HEK293 (cell line): Measurements from ENCODE around the gene VPS13D.

Experiments
- CTCF ChIA-PET: fragments of 350-600 bp; formaldehyde crosslinking; extraction: SDS; loops from one replicate; lab custom pipeline; 2021; ENCODE audit warnings: antibody characterized with exemption; lab: Yijun Ruan, JAX
- POLR2A ChIA-PET: fragments of 300-600 bp; formaldehyde crosslinking; extraction: SDS; loops from one replicate; lab custom pipeline; 2020; ENCODE audit warnings: antibody characterized with exemption, inconsistent platforms; lab: Yijun Ruan, JAX
- H3K27ac ChIP-seq: fragments of 200-500 bp; sonication (Bioruptor generic); 2 replicates; pipeline ENCODE4 v1.5.1; 2014; ENCODE audit warnings: low read depth, low read length, control low read depth, inconsistent platforms; ENCODE audit errors: extremely low read depth
- H3K36me3 ChIP-seq, 2 experiments: fragments of 200-500 bp in 1 of 2; sonication (Bioruptor generic) in 1 of 2; 1 replicate in 1 of 2; 2 replicates in 1 of 2; pipeline ENCODE4 v1.5.1; 2014 to 2017; ENCODE audit warnings: inconsistent platforms in 2 of 2, low read length in 2 of 2; ENCODE audit not compliant: control insufficient read depth in 2 of 2, insufficient read depth in 1 of 2
- H3K4me1 ChIP-seq: fragments of 200-500 bp; sonication (Bioruptor generic); 2 replicates; pipeline ENCODE4 v1.5.1; 2014; ENCODE audit warnings: mild to moderate bottlenecking, low read length, inconsistent platforms; ENCODE audit not compliant: control insufficient read depth, insufficient read depth
- H3K4me3 ChIP-seq: 2 replicates; pipeline ENCODE4 v1.5.1; 2011; ENCODE audit warnings: low read depth, mild to moderate bottlenecking, control low read depth, low read length, moderate library complexity
- H3K9me3 ChIP-seq: fragments of 200-500 bp; sonication (Bioruptor generic); 2 replicates; pipeline ENCODE4 v1.5.1; 2014; ENCODE audit warnings: low read depth, low read length, inconsistent platforms; ENCODE audit not compliant: control insufficient read depth, insufficient read depth
- FEZF1 ChIP-seq: fragments of 450-650 bp; formaldehyde crosslinking; IDR thresholded peaks from 2 replicates; pipeline ENCODE4 v1.5.1; 2016; ENCODE audit warnings: missing biosample characterization, missing genetic modification characterization
- GLIS1 ChIP-seq: fragments of 450-650 bp; formaldehyde crosslinking; IDR thresholded peaks from 2 replicates; pipeline ENCODE4 v1.5.1; 2016; ENCODE audit warnings: missing biosample characterization, missing genetic modification characterization
- KLF8 ChIP-seq: fragments of 450-650 bp; formaldehyde crosslinking; IDR thresholded peaks from 2 replicates; pipeline ENCODE4 v1.5.1; 2016; ENCODE audit warnings: missing biosample characterization, missing genetic modification characterization
- OVOL3 ChIP-seq: fragments of 450-650 bp; formaldehyde crosslinking; IDR thresholded peaks from 2 replicates; pipeline ENCODE4 v1.5.1; 2016; ENCODE audit warnings: missing biosample characterization, missing genetic modification characterization
- ZBTB8A ChIP-seq: fragments of 450-650 bp; formaldehyde crosslinking; IDR thresholded peaks from 2 replicates; pipeline ENCODE4 v1.5.1; 2016; ENCODE audit warnings: missing biosample characterization, missing genetic modification characterization
- ZNF121 ChIP-seq: fragments of 450-650 bp; formaldehyde crosslinking; IDR thresholded peaks from 2 replicates; pipeline ENCODE4 v1.5.1; 2016; ENCODE audit warnings: missing biosample characterization, missing genetic modification characterization
- ZNF157 ChIP-seq: fragments of 450-650 bp; formaldehyde crosslinking; IDR thresholded peaks from 2 replicates; pipeline ENCODE4 v1.5.1; 2016; ENCODE audit warnings: missing biosample characterization, missing genetic modification characterization
- ZNF211 ChIP-seq: fragments of 450-650 bp; formaldehyde crosslinking; IDR thresholded peaks from 2 replicates; pipeline ENCODE4 v1.5.1; 2016; ENCODE audit warnings: low read depth, missing biosample characterization, missing genetic modification characterization
- ZNF221 ChIP-seq: fragments of 450-650 bp; formaldehyde crosslinking; IDR thresholded peaks from 2 replicates; pipeline ENCODE4 v1.5.1; 2017; ENCODE audit warnings: missing biosample characterization, missing genetic modification characterization, borderline replicate concordance
- ZNF248 ChIP-seq: fragments of 450-650 bp; formaldehyde crosslinking; IDR thresholded peaks from 2 replicates; pipeline ENCODE4 v1.5.1; 2017; ENCODE audit warnings: missing biosample characterization, missing genetic modification characterization
- ZNF37A ChIP-seq: fragments of 450-650 bp; IDR thresholded peaks from 2 replicates; pipeline ENCODE4 v1.5.1; 2018; ENCODE audit warnings: missing biosample characterization, missing genetic modification characterization
- ZNF394 ChIP-seq: fragments of 450-650 bp; formaldehyde crosslinking; IDR thresholded peaks from 2 replicates; pipeline ENCODE4 v1.5.1; 2016; ENCODE audit warnings: missing biosample characterization, missing genetic modification characterization, mild to moderate bottlenecking, moderate library complexity, borderline replicate concordance
- ZNF433 ChIP-seq: fragments of 450-650 bp; formaldehyde crosslinking; IDR thresholded peaks from 2 replicates; pipeline ENCODE4 v1.5.1; 2016; ENCODE audit warnings: missing biosample characterization, missing genetic modification characterization, low read depth
- ZNF48 ChIP-seq: fragments of 450-650 bp; formaldehyde crosslinking; IDR thresholded peaks from 2 replicates; pipeline ENCODE4 v1.5.1; 2016; ENCODE audit warnings: missing biosample characterization, missing genetic modification characterization
- ZNF548 ChIP-seq: fragments of 450-650 bp; formaldehyde crosslinking; IDR thresholded peaks from 2 replicates; pipeline ENCODE4 v1.5.1; 2016; ENCODE audit warnings: missing biosample characterization, missing genetic modification characterization
- ZNF660 ChIP-seq: fragments of 450-650 bp; IDR thresholded peaks from 2 replicates; pipeline ENCODE4 v1.5.1; 2018; ENCODE audit warnings: missing biosample characterization, mild to moderate bottlenecking, missing genetic modification characterization
- ZNF843 ChIP-seq: fragments of 450-650 bp; formaldehyde crosslinking; IDR thresholded peaks from 2 replicates; pipeline ENCODE4 v1.5.1; 2016; ENCODE audit warnings: missing biosample characterization, missing genetic modification characterization
- TF ChIP-seq, protein P1 (sequence below): fragments of 450-650 bp; IDR thresholded peaks from 2 replicates; pipeline ENCODE4 v1.5.1; 2018; ENCODE audit warnings: missing biosample characterization, mild to moderate bottlenecking, missing genetic modification characterization
- TF ChIP-seq, protein P2 (sequence below): fragments of 450-650 bp; formaldehyde crosslinking; IDR thresholded peaks from 2 replicates; pipeline ENCODE4 v1.5.1; 2017; ENCODE audit warnings: missing biosample characterization, mild to moderate bottlenecking, missing genetic modification characterization, moderate library complexity
- TF ChIP-seq, protein P3 (sequence below): fragments of 450-650 bp; formaldehyde crosslinking; IDR thresholded peaks from 2 replicates; pipeline ENCODE4 v1.5.1; 2016; ENCODE audit warnings: missing biosample characterization, missing genetic modification characterization
- TF ChIP-seq, protein P4 (sequence below): fragments of 450-650 bp; formaldehyde crosslinking; IDR thresholded peaks from 2 replicates; pipeline ENCODE4 v1.5.1; 2016; ENCODE audit warnings: missing biosample characterization, missing genetic modification characterization
- TF ChIP-seq, protein P5 (sequence below): fragments of 450-650 bp; formaldehyde crosslinking; IDR thresholded peaks from 2 replicates; pipeline ENCODE4 v1.5.1; 2017; ENCODE audit warnings: missing biosample characterization, missing genetic modification characterization

Gene VPS13D

DNA sequence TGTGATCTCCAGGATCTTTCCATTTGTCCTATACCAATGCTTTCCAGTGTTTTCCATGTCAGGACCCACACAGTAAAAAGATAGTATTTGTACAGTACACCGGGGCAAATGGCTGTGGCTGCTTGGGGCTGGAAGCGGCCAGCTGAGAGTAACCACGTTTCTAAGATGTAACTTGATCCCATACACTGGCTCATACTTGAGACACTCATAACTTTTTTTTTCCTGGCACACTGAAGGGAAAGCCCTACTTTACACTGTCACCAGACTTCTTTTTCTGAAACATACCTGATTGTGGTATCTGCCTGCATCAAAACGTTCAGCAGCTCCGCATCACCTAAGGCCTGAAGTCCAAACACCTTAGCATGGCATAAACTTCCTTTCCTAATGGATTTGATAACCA is 21.6 kb downstream of the VPS13D start:
- H3K9me3 ChIP-seq: no peaks in the 10 kb centered on the region
- ChIA-PET POLR2A (interaction anchor here (0.7 kb wide), 1 partner anchor 43 kb away, joined by 3 read pairs; no protein-coding TSS in a partner anchor), CTCF (interaction anchor here (1.2 kb wide), 1 partner anchor 129 kb away, joined by 3 read pairs; no protein-coding TSS in a partner anchor)
- peaks cover 23 to 77% of the 10 kb centered on the region in 2 experiments; a peak in 2 of 3 replicates for H3K36me3 ChIP-seq
- no peak overlapping the region for H3K4me3 ChIP-seq
- TF ChIP-seq FEZF1 (tag by site-specific recombination) (peak; percentile 73), ZNF157 (tag by site-specific recombination) (no peak), ZNF248 (tag by site-specific recombination) (no peak), ZNF37A (no peak)
- TF ChIP-seq, all 188 proteins: peak for 1
- H3K4me1 ChIP-seq: no peaks in the 10 kb centered on the region
- no peak overlapping the region for H3K27ac ChIP-seq

DNA sequence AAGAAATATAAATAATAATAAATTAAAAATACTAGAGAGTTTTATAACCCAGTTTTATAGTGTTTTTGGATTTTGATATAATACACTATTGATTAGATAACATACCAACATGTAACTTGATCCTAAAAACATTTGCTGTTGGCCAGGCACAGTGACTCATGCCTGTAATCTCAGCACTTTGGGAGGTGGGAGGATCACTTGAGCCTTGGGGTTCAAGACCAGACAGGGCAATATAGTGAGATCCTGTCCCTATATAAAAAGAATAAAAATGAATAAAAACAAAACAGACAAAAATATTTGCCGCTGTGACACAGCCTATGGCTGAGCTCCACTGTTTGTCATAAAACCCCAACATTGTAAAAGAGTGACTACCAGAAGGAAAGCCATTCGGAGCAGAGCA is 26.1 kb downstream of the VPS13D start:
- ChIA-PET CTCF (interaction anchor here (0.7 kb wide), 2 partner anchors 91 to 436 kb away, joined by 3 read pairs; no protein-coding TSS in a partner anchor), POLR2A (no interaction called here)
- no peaks in the 10 kb centered on the region for H3K4me1 ChIP-seq
- H3K27ac ChIP-seq: no peak overlapping the region
- H3K9me3 ChIP-seq: no peaks in the 10 kb centered on the region
- H3K4me3 ChIP-seq: no peak overlapping the region
- H3K36me3 ChIP-seq: peaks cover 47 to 86% of the 10 kb centered on the region in 2 experiments
- TF ChIP-seq ZNF660 (tag by site-specific recombination) (no peak), ZNF121 (tag by site-specific recombination) (peak; percentile 73; the same call in 1 of the 2 replicates)

DNA sequence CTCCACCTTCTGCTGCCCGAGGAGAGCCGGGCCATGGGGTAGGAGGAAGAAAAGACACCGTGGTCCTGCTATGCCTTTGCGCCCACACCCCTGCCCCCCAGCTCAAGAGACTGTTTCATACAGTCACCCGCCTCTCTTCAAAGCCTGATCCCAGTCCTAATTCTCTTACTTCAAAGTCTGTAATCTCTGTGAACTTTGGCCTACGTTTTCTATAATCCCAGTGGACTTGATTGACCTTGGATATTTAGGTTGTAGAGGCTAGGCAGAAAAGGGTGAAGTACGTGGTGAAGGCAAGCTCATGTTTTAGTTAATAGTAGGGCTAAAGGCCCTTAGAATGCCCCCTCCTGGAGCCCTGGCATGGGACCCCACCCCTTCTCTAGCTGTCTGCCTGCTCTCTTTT is 28.4 kb downstream of the VPS13D start:
- ChIA-PET CTCF (interaction anchor here (1.2 to 2.2 kb wide), 2 partner anchors 20 to 29 kb away, joined by 3 to 6 read pairs; no protein-coding TSS in a partner anchor), POLR2A (no interaction called here)
- no peaks in the 10 kb centered on the region for H3K9me3 ChIP-seq
- no peak overlapping the region for H3K27ac ChIP-seq
- no peak overlapping the region for H3K4me3 ChIP-seq
- no peaks in the 10 kb centered on the region for H3K4me1 ChIP-seq
- H3K36me3 ChIP-seq: peaks cover 57 to 92% of the 10 kb centered on the region in 2 experiments
- TF ChIP-seq ZNF433 (no peak), ZNF48 (tag by site-specific recombination) (no peak), ZNF548 (tag by site-specific recombination) (no peak), ZBTB8A (tag by site-specific recombination) (no peak), GLIS1 (no peak), OVOL3 (tag by site-specific recombination) (no peak), KLF8 (no peak), ZNF394 (tag by site-specific recombination) (no peak), ZNF221 (tag by site-specific recombination) (no peak), ZNF843 (tag by site-specific recombination) (no peak), ZNF211 (tag by site-specific recombination) (no peak)
- TF ChIP-seq, protein P1, sequence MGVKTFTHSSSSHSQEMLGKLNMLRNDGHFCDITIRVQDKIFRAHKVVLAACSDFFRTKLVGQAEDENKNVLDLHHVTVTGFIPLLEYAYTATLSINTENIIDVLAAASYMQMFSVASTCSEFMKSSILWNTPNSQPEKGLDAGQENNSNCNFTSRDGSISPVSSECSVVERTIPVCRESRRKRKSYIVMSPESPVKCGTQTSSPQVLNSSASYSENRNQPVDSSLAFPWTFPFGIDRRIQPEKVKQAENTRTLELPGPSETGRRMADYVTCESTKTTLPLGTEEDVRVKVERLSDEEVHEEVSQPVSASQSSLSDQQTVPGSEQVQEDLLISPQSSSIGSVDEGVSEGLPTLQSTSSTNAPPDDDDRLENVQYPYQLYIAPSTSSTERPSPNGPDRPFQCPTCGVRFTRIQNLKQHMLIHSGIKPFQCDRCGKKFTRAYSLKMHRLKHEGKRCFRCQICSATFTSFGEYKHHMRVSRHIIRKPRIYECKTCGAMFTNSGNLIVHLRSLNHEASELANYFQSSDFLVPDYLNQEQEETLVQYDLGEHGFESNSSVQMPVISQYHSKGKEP: no peak
- TF ChIP-seq, protein P2, sequence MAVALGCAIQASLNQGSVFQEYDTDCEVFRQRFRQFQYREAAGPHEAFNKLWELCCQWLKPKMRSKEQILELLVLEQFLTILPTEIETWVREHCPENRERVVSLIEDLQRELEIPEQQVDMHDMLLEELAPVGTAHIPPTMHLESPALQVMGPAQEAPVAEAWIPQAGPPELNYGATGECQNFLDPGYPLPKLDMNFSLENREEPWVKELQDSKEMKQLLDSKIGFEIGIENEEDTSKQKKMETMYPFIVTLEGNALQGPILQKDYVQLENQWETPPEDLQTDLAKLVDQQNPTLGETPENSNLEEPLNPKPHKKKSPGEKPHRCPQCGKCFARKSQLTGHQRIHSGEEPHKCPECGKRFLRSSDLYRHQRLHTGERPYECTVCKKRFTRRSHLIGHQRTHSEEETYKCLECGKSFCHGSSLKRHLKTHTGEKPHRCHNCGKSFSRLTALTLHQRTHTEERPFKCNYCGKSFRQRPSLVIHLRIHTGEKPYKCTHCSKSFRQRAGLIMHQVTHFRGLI: no peak
- TF ChIP-seq, protein P3, sequence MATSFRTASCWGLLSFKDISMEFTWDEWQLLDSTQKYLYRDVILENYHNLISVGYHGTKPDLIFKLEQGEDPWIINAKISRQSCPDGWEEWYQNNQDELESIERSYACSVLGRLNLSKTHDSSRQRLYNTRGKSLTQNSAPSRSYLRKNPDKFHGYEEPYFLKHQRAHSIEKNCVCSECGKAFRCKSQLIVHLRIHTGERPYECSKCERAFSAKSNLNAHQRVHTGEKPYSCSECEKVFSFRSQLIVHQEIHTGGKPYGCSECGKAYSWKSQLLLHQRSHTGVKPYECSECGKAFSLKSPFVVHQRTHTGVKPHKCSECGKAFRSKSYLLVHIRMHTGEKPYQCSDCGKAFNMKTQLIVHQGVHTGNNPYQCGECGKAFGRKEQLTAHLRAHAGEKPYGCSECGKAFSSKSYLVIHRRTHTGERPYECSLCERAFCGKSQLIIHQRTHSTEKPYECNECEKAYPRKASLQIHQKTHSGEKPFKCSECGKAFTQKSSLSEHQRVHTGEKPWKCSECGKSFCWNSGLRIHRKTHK (tag by site-specific recombination): no peak
- TF ChIP-seq, protein P4, sequence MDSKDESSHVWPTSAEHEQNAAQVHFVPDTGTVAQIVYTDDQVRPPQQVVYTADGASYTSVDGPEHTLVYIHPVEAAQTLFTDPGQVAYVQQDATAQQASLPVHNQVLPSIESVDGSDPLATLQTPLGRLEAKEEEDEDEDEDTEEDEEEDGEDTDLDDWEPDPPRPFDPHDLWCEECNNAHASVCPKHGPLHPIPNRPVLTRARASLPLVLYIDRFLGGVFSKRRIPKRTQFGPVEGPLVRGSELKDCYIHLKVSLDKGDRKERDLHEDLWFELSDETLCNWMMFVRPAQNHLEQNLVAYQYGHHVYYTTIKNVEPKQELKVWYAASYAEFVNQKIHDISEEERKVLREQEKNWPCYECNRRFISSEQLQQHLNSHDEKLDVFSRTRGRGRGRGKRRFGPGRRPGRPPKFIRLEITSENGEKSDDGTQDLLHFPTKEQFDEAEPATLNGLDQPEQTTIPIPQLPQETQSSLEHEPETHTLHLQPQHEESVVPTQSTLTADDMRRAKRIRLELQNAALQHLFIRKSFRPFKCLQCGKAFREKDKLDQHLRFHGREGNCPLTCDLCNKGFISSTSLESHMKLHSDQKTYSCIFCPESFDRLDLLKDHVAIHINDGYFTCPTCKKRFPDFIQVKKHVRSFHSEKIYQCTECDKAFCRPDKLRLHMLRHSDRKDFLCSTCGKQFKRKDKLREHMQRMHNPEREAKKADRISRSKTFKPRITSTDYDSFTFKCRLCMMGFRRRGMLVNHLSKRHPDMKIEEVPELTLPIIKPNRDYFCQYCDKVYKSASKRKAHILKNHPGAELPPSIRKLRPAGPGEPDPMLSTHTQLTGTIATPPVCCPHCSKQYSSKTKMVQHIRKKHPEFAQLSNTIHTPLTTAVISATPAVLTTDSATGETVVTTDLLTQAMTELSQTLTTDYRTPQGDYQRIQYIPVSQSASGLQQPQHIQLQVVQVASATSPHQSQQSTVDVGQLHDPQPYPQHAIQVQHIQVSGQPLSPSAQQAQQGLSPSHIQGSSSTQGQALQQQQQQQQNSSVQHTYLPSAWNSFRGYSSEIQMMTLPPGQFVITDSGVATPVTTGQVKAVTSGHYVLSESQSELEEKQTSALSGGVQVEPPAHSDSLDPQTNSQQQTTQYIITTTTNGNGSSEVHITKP (tag by site-specific recombination): no peak
- TF ChIP-seq, protein P5, sequence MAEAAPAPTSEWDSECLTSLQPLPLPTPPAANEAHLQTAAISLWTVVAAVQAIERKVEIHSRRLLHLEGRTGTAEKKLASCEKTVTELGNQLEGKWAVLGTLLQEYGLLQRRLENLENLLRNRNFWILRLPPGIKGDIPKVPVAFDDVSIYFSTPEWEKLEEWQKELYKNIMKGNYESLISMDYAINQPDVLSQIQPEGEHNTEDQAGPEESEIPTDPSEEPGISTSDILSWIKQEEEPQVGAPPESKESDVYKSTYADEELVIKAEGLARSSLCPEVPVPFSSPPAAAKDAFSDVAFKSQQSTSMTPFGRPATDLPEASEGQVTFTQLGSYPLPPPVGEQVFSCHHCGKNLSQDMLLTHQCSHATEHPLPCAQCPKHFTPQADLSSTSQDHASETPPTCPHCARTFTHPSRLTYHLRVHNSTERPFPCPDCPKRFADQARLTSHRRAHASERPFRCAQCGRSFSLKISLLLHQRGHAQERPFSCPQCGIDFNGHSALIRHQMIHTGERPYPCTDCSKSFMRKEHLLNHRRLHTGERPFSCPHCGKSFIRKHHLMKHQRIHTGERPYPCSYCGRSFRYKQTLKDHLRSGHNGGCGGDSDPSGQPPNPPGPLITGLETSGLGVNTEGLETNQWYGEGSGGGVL (tag by site-specific recombination): no peak
